Measurements from ENCODE around the gene TAS1R3. TPM values are rescaled to one million over a fixed set of nuclear protein-coding genes. Genes with fewer than 3 reads are reported as not detected.

The TAS1R3 gene
- total RNA-seq, 1 experiment from 2014 or later, result 0.28 TPM

DNA sequence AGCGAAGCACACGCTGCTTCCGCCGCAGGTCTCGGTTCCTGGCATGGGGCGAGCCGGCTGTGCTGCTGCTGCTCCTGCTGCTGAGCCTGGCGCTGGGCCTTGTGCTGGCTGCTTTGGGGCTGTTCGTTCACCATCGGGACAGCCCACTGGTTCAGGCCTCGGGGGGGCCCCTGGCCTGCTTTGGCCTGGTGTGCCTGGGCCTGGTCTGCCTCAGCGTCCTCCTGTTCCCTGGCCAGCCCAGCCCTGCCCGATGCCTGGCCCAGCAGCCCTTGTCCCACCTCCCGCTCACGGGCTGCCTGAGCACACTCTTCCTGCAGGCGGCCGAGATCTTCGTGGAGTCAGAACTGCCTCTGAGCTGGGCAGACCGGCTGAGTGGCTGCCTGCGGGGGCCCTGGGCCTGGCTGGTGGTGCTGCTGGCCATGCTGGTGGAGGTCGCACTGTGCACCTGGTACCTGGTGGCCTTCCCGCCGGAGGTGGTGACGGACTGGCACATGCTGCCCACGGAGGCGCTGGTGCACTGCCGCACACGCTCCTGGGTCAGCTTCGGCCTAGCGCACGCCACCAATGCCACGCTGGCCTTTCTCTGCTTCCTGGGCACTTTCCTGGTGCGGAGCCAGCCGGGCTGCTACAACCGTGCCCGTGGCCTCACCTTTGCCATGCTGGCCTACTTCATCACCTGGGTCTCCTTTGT lies 2.6 kb downstream of the TAS1R3 start:
- H2AK5ac ChIP-seq (ENCODE audit: insufficient read length, low read length), result no peak overlapping the region
- TF ChIP-seq CTCF (conservative IDR thresholded peaks at IDR 0.05), result no peak

More for the DNA sequence above, 2.6 kb downstream of the TAS1R3 start:
- H3K27me3 Mint-ChIP-seq (ENCODE audit: low read depth), result peaks cover 1% of the 10 kb centered on the region; the same call in 1 of the 2 replicates
- Histone ChIP-seq H2BK5ac (ENCODE audit: insufficient read length, low read length) (no peak overlapping the region), H2BK120ac (ENCODE audit: low read depth, low read length, poor library complexity, severe bottlenecking) (no peak overlapping the region), H3K23ac (ENCODE audit: insufficient read length, low read depth, low read length) (no peak overlapping the region), H3K27ac (ENCODE audit: insufficient read length, low read depth, low read length) (no peak overlapping the region), H2BK20ac (ENCODE audit: low read depth, low read length, poor library complexity, severe bottlenecking) (no peak overlapping the region), H3K4me1 (ENCODE audit: insufficient read depth, low read length) (no peaks in the 10 kb centered on the region), H3K79me1 (ENCODE audit: insufficient read depth, low read depth, low read length, poor library complexity, severe bottlenecking) (no peaks in the 10 kb centered on the region), H3K27me3 (ENCODE audit: insufficient read depth, low read length) (no peaks in the 10 kb centered on the region), H3K79me2 (ENCODE audit: insufficient read depth, low read length) (no peaks in the 10 kb centered on the region), H4K91ac (ENCODE audit: insufficient read length, low read depth, low read length) (no peak overlapping the region), H3T11ph (ENCODE audit: low read length) (no peak overlapping the region), H3K9me3 (ENCODE audit: control insufficient read depth, low read depth, low read length) (no peaks in the 10 kb centered on the region), H4K8ac (replicated peaks; ENCODE audit: insufficient read length, low read depth, low read length) (no peak overlapping the region), H2BK15ac (ENCODE audit: low read depth, low read length) (no peak overlapping the region), H3K18ac (ENCODE audit: insufficient read length, low read depth, low read length) (no peak overlapping the region), H3K14ac (ENCODE audit: insufficient read depth, low read length) (no peak overlapping the region), H3K56ac (ENCODE audit: insufficient read length, low read depth, low read length) (no peak overlapping the region), H2AFZ (ENCODE audit: low read length) (no peak overlapping the region), H4K5ac (ENCODE audit: insufficient read length, low read depth, low read length) (no peak overlapping the region), H2BK12ac (ENCODE audit: insufficient read length, low read depth, low read length) (no peak overlapping the region), H3K23me2 (ENCODE audit: insufficient read length, low read depth, low read length, poor library complexity, severe bottlenecking) (no peaks in the 10 kb centered on the region), H4K20me1 (ENCODE audit: control insufficient read depth, insufficient read depth, insufficient read length) (no peaks in the 10 kb centered on the region), H3K9ac (ENCODE audit: extremely low read depth, insufficient read length, low read length) (no peak overlapping the region), H3K4me2 (ENCODE audit: insufficient read depth, insufficient read length, low read length) (no peak overlapping the region), H3K4ac (ENCODE audit: low read depth, low read length) (no peak overlapping the region)
- no CpG with 5 or more reads among the region's 36 CpGs for WGBS (ENCODE audit: extremely low coverage, insufficient read length, low lambda C conversion rate)
- H3K4me1 Mint-ChIP-seq, result no peaks in the 10 kb centered on the region
- H3K27ac Mint-ChIP-seq, result no peak overlapping the region
- DNase-seq, result no peak
- peaks cover under 1 to 7% (median 2%) of the 10 kb centered on the region in 3 experiments; a peak in 5 of 7 replicates for H3K36me3 Mint-ChIP-seq (ENCODE audit: insufficient read depth in 1 of 3, low read depth in 3 of 3)
- no peaks in the 10 kb centered on the region for H3K9me3 Mint-ChIP-seq
- no peak overlapping the region for H3K4me3 Mint-ChIP-seq
